Heart right ventricle (tissue), 16 donors: ENCODE results near the gene CDH23. TPM values are rescaled to one million over a fixed set of nuclear protein-coding genes. Genes with fewer than 3 reads are reported as not detected.

Source experiments
- ATAC-seq, 8 donors: fragments of 200-7000 bp; cut with Tn5 transposase; one replicate each; pipeline ENCODE4 v1.9.1; 2020; ENCODE audit warnings: mild to moderate bottlenecking in 8 of 8, moderate library complexity in 8 of 8, moderate number of reproducible peaks in 1 of 8
- DNase-seq, 2 donors: peaks; one replicate each; pipeline ENCODE4 v3.0.0-alpha.2; 2020
- H3K27ac ChIP-seq, 10 donors: fragments of 200-600 bp; sonication (generic) in 2 of 10; one replicate each; pipeline versions ENCODE4 v1.5.0 to v1.8.0; 2020 to 2022; ENCODE audit warnings: mild to moderate bottlenecking in 3 of 10
- H3K27me3 ChIP-seq, 7 donors: fragments of 200-600 bp; one replicate each; pipeline ENCODE4 v1.8.0; 2021 to 2022; ENCODE audit warnings: mild to moderate bottlenecking in 2 of 7
- H3K36me3 ChIP-seq, 9 donors: fragments of 200-600 bp; sonication (generic) in 1 of 9; one replicate each; pipeline versions ENCODE4 v1.5.0 to v1.8.0; 2020 to 2022; ENCODE audit warnings: mild to moderate bottlenecking in 2 of 9
- H3K4me1 ChIP-seq, 9 donors: fragments of 200-600 bp; sonication (generic) in 1 of 9; one replicate each; pipeline versions ENCODE4 v1.5.0 to v1.8.0; 2020 to 2022; ENCODE audit warnings: mild to moderate bottlenecking in 4 of 9
- H3K4me3 ChIP-seq, 10 donors: fragments of 200-600 bp; sonication (generic) in 2 of 10; one replicate each; pipeline versions ENCODE4 v1.5.0 to v1.8.0; 2020 to 2022; ENCODE audit warnings: mild to moderate bottlenecking in 7 of 10, moderate library complexity in 2 of 10
- H3K9me3 ChIP-seq, 11 donors: fragments of 200-600 bp in 10 of 11; sonication (generic) in 2 of 11; one replicate each; pipeline versions ENCODE4 v1.5.0 to v1.8.0; 2013 to 2022; ENCODE audit warnings: mild to moderate bottlenecking in 2 of 11, control low read depth in 1 of 11, moderate library complexity in 1 of 11
- CTCF ChIP-seq, 9 donors: fragments of 200-600 bp; sonication (generic) in 2 of 9; IDR thresholded peaks; one replicate each; pipeline versions ENCODE4 v1.5.0 to v1.8.0; 2021 to 2022; ENCODE audit warnings: antibody characterized with exemption in 9 of 9, mild to moderate bottlenecking in 5 of 9, moderate library complexity in 1 of 9
- WGBS, 2 donors: extraction: QIAGEN DNeasy Blood & Tissue Kit; methylation state at CpG; one replicate each; pipeline ENCODE4 v1.1.7; 2013; ENCODE audit warnings: inconsistent platforms in 1 of 2; 5-methylcytosine and 5-hydroxymethylcytosine counted together
- intact Hi-C, 10 donors: fragments of 100-400 bp; cut with DNase I; formaldehyde crosslinking; loops; one replicate each; pipeline versions ENCODE4 v1.11.1 to v1.14.2; 2022
- polyA plus RNA-seq, 2 donors: library from polyadenylated mRNA; stranded (reverse); fragments of 200-250 nt; gene quantifications; one replicate each; pipeline ENCODE4 v1.2.3, GENCODE V29; 2013
- total RNA-seq, 10 donors: library from RNA; stranded (reverse); fragmentation: NEBNext Ultra II Directional in 3 of 10; extraction: Animal tissue kit (Norgen Biotek cat#: 25700) in 3 of 10; gene quantifications; one replicate each; pipeline versions ENCODE4 v1.2.1 to v1.2.4, GENCODE V29; 2021 to 2023
- donor health status: Arrhythmogenic right ventricular cardiomyopathy.
- donor health status: ischemic (EF 13 %, LVEDD 7.1; RV severe dilation, severe dysfunction).
- donor health status: healthy with polysubstance abuse.
- donor health status: DM: no; HTN: yes; CAD: no.
- donor health status: DM: no; HTN: no; CAD: no.
- donor health status: ischemic (EF 25% LVEDD 6.9; RV normal size, moderate dysfunction).
- donor health status: ischemic (EF 25% LVEDD 5.7; RV mildly dilated, moderate dysfunction).
- donor health status: healthy.
- donor health status: DM: yes; HTN: yes; CAD: no.
- donor health status: Ischemic cardiomyopathy.
- donor health status: ischemic (EF 35%, LVEDD 5.7; RV mildly dilated, moderate dysfunction).
- donor health status: nonischemic (EF 11% LVEDD 7.7; RV severe dilation, severe dysfunction).
- donor health status: DM: yes; HTN: yes; CAD: no.
- donor health status: PGD.
- donor health status: ischemic (EF 29% LVEDD 5.4; RV normal size, mild dysfunction).
- donor health status: nonischemic (EF 23%, LVEDD 6.1; RV moderate dilation, normal function).

Gene CDH23
- total and polyA plus RNA-seq, 12 donors, result 1.1 to 7.7 (median 4.6) TPM

- 79% methylated on average over 9 of the region's 9 CpGs for WGBS, 2 donors
- no peak for ATAC-seq
- Histone ChIP-seq H3K4me1 (peaks cover 0 to 9% (median 0%) of the 10 kb centered on the region in 9 donors), H3K4me3 (no peak overlapping the region), H3K27me3 (peaks cover 0 to 2% (median 0%) of the 10 kb centered on the region in 7 donors), H3K36me3 (no peaks in the 10 kb centered on the region), H3K27ac (no peak overlapping the region), H3K9me3 (no peaks in the 10 kb centered on the region)
- no peak for TF ChIP-seq CTCF (IDR thresholded peaks at IDR 0.05)
- no peak for DNase-seq
- intact Hi-C loops, result no loop called here
Measured at GRCh38 chr10:71424496-71425194, 27.9 kb downstream of the CDH23 start.

- H3K4me1 ChIP-seq, result peaks cover 0 to 12% (median 0%) of the 10 kb centered on the region in 9 donors
- H3K4me3 ChIP-seq, result no peak overlapping the region
- intact Hi-C loops, result no loop called here
- no peak for ATAC-seq
- WGBS, 2 donors, result 68 to 71% methylated on average over 6 of the region's 6 CpGs
- no peak for TF ChIP-seq CTCF (IDR thresholded peaks at IDR 0.05)
- no peak for DNase-seq
- H3K27ac ChIP-seq, result no peak overlapping the region
- no peaks in the 10 kb centered on the region for H3K36me3 ChIP-seq
- peaks cover 0 to 2% (median 0%) of the 10 kb centered on the region in 7 donors for H3K27me3 ChIP-seq
- H3K9me3 ChIP-seq, result no peaks in the 10 kb centered on the region
Measured at GRCh38 chr10:71426058-71426605, 29.4 kb downstream of the CDH23 start.

- TF ChIP-seq CTCF (IDR thresholded peaks at IDR 0.05), result no peak
Measured at GRCh38 chr10:71427246-71427645, 30.5 kb downstream of the CDH23 start.

GRCh38 chr10:71429304-71429703 is 32.6 kb downstream of the CDH23 start:
- Histone ChIP-seq H3K4me3 (no peak overlapping the region), H3K27me3 (no peaks in the 10 kb centered on the region), H3K9me3 (no peaks in the 10 kb centered on the region), H3K36me3 (no peaks in the 10 kb centered on the region), H3K27ac (no peak overlapping the region), H3K4me1 (peaks cover 0 to 22% (median 0%) of the 10 kb centered on the region in 9 donors)
- 87 to 93% methylated on average over 8 of the region's 8 CpGs for WGBS, 2 donors
- DNase-seq (no peak), ATAC-seq (no peak)
- TF ChIP-seq CTCF (IDR thresholded peaks at IDR 0.05), result no peak
- intact Hi-C loops, result no loop called here

More at GRCh38 chr10:71427246-71427645, 30.5 kb downstream of the CDH23 start:
- no peaks in the 10 kb centered on the region for H3K27me3 ChIP-seq
- H3K9me3 ChIP-seq, result no peaks in the 10 kb centered on the region
- H3K4me3 ChIP-seq, result no peak overlapping the region
- no peaks in the 10 kb centered on the region for H3K36me3 ChIP-seq
- DNase-seq, result no peak
- 83 to 85% methylated on average over 5 of the region's 5 CpGs for WGBS, 2 donors
- no peak overlapping the region for H3K27ac ChIP-seq
- intact Hi-C loops, result no loop called here
- ATAC-seq, result no peak
- H3K4me1 ChIP-seq, result peaks cover 0 to 21% (median 0%) of the 10 kb centered on the region in 9 donors
